Fibroblast of the conjunctiva (primary cell): ENCODE data around the gene PANK2.
"Not testable (repeated sequence)": the region's sequence is repeated elsewhere in the genome, so short reads cannot be mapped to it uniquely, and the experiment has no call there.

Experiments
- DNase-seq: peaks from one replicate; pipeline ENCODE4 v3.0.0-alpha.2; 2010; ENCODE audit warnings: low read depth

Gene PANK2

GRCh38 chr20:3869839-3870634, 19.1 kb upstream of the PANK2 start:
- no peak for DNase-seq

- DNase-seq, result no peak
Measured at GRCh38 chr20:3871550-3872265, 17.5 kb upstream of the PANK2 start.

GRCh38 chr20:3873507-3873906, 15.7 kb upstream of the PANK2 start:
- DNase-seq, result no peak

- no peak for DNase-seq
Measured at GRCh38 chr20:3874194-3874844, 14.9 kb upstream of the PANK2 start.

- DNase-seq, result no peak
Measured at GRCh38 chr20:3875378-3875974, 13.7 kb upstream of the PANK2 start.

GRCh38 chr20:3876000-3876399, 13.2 kb upstream of the PANK2 start:
- DNase-seq, result no peak

- no peak for DNase-seq
Measured at GRCh38 chr20:3876676-3877075, 12.5 kb upstream of the PANK2 start.

GRCh38 chr20:3878921-3879274, 10.3 kb upstream of the PANK2 start:
- DNase-seq, result not testable (repeated sequence)

GRCh38 chr20:3885715-3886114, 3.5 kb upstream of the PANK2 start:
- no peak for DNase-seq

- no peak for DNase-seq
Measured at GRCh38 chr20:3887876-3888620, 1.1 kb upstream of the PANK2 start.

GRCh38 chr20:3889489-3890397, 556 bp downstream of the PANK2 start:
- no peak for DNase-seq

- peak; percentile 20 for DNase-seq
Measured at GRCh38 chr20:3890398-3890751, 1.2 kb downstream of the PANK2 start.

- no peak for DNase-seq
Measured at GRCh38 chr20:3890999-3891929, 2.1 kb downstream of the PANK2 start.

- no peak for DNase-seq
Measured at GRCh38 chr20:3894796-3895195, 5.6 kb downstream of the PANK2 start.

- no peak for DNase-seq
Measured at GRCh38 chr20:3896302-3896701, 7.1 kb downstream of the PANK2 start.

GRCh38 chr20:3896853-3897583, 7.8 kb downstream of the PANK2 start:
- DNase-seq, result no peak

GRCh38 chr20:3898181-3898580, 9.0 kb downstream of the PANK2 start:
- not testable (repeated sequence) for DNase-seq

- no peak for DNase-seq
Measured at GRCh38 chr20:3898639-3899038, 9.5 kb downstream of the PANK2 start.

- no peak for DNase-seq
Measured at GRCh38 chr20:3900187-3900604, 11.0 kb downstream of the PANK2 start.
